ENCODE measurements around the gene SEC14L5.

The SEC14L5 gene

GRCh38 chr16:5000573-5001001 is 42.5 kb downstream of the SEC14L5 start:
- Histone ChIP-seq H3K27ac (no peak overlapping the region), H3K4me3 (no peak overlapping the region)
- TF ChIP-seq, protein P1, sequence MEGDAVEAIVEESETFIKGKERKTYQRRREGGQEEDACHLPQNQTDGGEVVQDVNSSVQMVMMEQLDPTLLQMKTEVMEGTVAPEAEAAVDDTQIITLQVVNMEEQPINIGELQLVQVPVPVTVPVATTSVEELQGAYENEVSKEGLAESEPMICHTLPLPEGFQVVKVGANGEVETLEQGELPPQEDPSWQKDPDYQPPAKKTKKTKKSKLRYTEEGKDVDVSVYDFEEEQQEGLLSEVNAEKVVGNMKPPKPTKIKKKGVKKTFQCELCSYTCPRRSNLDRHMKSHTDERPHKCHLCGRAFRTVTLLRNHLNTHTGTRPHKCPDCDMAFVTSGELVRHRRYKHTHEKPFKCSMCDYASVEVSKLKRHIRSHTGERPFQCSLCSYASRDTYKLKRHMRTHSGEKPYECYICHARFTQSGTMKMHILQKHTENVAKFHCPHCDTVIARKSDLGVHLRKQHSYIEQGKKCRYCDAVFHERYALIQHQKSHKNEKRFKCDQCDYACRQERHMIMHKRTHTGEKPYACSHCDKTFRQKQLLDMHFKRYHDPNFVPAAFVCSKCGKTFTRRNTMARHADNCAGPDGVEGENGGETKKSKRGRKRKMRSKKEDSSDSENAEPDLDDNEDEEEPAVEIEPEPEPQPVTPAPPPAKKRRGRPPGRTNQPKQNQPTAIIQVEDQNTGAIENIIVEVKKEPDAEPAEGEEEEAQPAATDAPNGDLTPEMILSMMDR (IDR thresholded peaks at IDR 0.05), result no peak
- DNase-seq (ENCODE audit: low spot score), result no peak

GRCh38 chr16:5001571-5001970 is 43.4 kb downstream of the SEC14L5 start:
- Histone ChIP-seq H3K27ac (no peak overlapping the region), H3K4me3 (no peak overlapping the region)
- DNase-seq (ENCODE audit: low spot score), result no peak
- TF ChIP-seq, protein P1 (IDR thresholded peaks at IDR 0.05), result no peak

DNA sequence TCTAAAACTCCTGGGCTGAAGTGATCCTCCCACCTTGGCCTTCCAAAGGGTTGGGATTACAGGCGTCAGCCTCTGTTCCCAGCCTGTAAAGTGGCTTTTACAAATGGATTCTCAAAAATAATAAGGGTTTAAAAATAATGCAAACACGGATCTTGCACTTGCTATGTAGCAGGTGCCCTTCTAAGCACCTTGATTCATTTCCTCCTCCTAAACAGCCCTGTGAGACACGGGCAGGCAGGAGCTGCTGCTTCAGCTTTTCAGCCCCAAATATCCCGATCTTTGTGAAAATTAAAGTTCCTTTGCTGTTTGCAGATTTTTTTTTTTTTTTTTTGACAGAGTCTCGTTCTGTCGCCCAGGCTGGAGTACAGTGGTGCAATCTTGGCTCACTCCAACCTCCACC is 43.9 kb downstream of the SEC14L5 start:
- TF ChIP-seq, protein P1 (IDR thresholded peaks at IDR 0.05), result no peak
- no peak overlapping the region for H3K27ac ChIP-seq
- DNase-seq (ENCODE audit: low spot score), result no peak
- no peak overlapping the region for H3K4me3 ChIP-seq

- TF ChIP-seq, protein P1 (IDR thresholded peaks at IDR 0.05), result no peak
- no peak for DNase-seq (ENCODE audit: low spot score)
- H3K4me3 ChIP-seq, result no peak overlapping the region
- no peak overlapping the region for H3K27ac ChIP-seq
Observed at GRCh38 chr16:5002699-5003143, 44.6 kb downstream of the SEC14L5 start.

- DNase-seq (ENCODE audit: low spot score), result no peak
- H3K27ac ChIP-seq, result no peak overlapping the region
- TF ChIP-seq, protein P1 (IDR thresholded peaks at IDR 0.05), result no peak
- no peak overlapping the region for H3K4me3 ChIP-seq
Observed at GRCh38 chr16:5003211-5003610, 45.1 kb downstream of the SEC14L5 start.

GRCh38 chr16:5003828-5004227 is 45.7 kb downstream of the SEC14L5 start:
- TF ChIP-seq, protein P1 (IDR thresholded peaks at IDR 0.05), result no peak
- H3K4me3 ChIP-seq, result no peak overlapping the region
- no peak for DNase-seq (ENCODE audit: low spot score)

GRCh38 chr16:5004311-5004710 is 46.2 kb downstream of the SEC14L5 start:
- H3K4me3 ChIP-seq, result no peak overlapping the region
- TF ChIP-seq, protein P1 (IDR thresholded peaks at IDR 0.05), result no peak
- no peak for DNase-seq (ENCODE audit: low spot score)
- H3K27ac ChIP-seq, result no peak overlapping the region

More at GRCh38 chr16:5003828-5004227, 45.7 kb downstream of the SEC14L5 start:
- no peak overlapping the region for H3K27ac ChIP-seq
